ENCODE data around the gene TMCC3. TPM values are rescaled to one million over a fixed set of nuclear protein-coding genes. Genes with fewer than 3 reads are reported as not detected.
"Not testable (repeated sequence)": the region's sequence is repeated elsewhere in the genome, so short reads cannot be mapped to it uniquely, and the experiment has no call there.

TMCC3 gene
- total RNA-seq, 1 donor from 2014 or later: 3.5 TPM

GRCh38 chr12:94595152-94595551, 55.2 kb downstream of the TMCC3 start:
- Histone ChIP-seq H3K79me2 (ENCODE audit: insufficient read depth, low read length) (no peaks in the 10 kb centered on the region), H3K27ac (ENCODE audit: low read depth, low read length) (no peak overlapping the region), H3K9ac (ENCODE audit: low read length) (no peak overlapping the region), H3K9me3 (ENCODE audit: insufficient read depth, low read depth, low read length) (no peaks in the 10 kb centered on the region), H4K20me1 (ENCODE audit: insufficient read depth, low read length) (no peaks in the 10 kb centered on the region), H3K4me2 (ENCODE audit: low read length) (no peak overlapping the region), H2AFZ (ENCODE audit: low read depth, low read length) (no peak overlapping the region), H3K36me3 (ENCODE audit: insufficient read depth, low read length) (no peaks in the 10 kb centered on the region), H3K27me3 (ENCODE audit: insufficient read depth, low read length) (peaks cover 6% of the 10 kb centered on the region), H3K4me1 (ENCODE audit: insufficient read depth, low read length) (no peaks in the 10 kb centered on the region), H3K4me3 (ENCODE audit: insufficient read depth, low read depth, low read length) (no peak overlapping the region)
- Mint-ChIP-seq H3K9me3 (ENCODE audit: unreplicated experiment) (no peaks in the 10 kb centered on the region), H3K4me1 (ENCODE audit: low read depth, unreplicated experiment) (no peaks in the 10 kb centered on the region), H3K27ac (ENCODE audit: unreplicated experiment) (no peak overlapping the region), H3K27me3 (ENCODE audit: low read depth, unreplicated experiment) (no peaks in the 10 kb centered on the region), H3K36me3 (ENCODE audit: low read depth, unreplicated experiment) (no peaks in the 10 kb centered on the region), H3K4me3 (ENCODE audit: unreplicated experiment) (no peak overlapping the region)
- DNase-seq (ENCODE audit: low read depth): peak; percentile 42
- TF ChIP-seq EZH2 (IDR thresholded peaks at IDR 0.05; ENCODE audit: insufficient read depth, low read length) (no peak), CTCF (IDR thresholded peaks at IDR 0.05; ENCODE audit: insufficient read depth, low read depth, low read length) (no peak)
- FAIRE-seq: no peak

GRCh38 chr12:94594443-94594825, 55.9 kb downstream of the TMCC3 start:
- Histone ChIP-seq H3K79me2 (ENCODE audit: insufficient read depth, low read length) (no peaks in the 10 kb centered on the region), H3K27ac (ENCODE audit: low read depth, low read length) (no peak overlapping the region), H2AFZ (ENCODE audit: low read depth, low read length) (no peak overlapping the region), H3K4me1 (ENCODE audit: insufficient read depth, low read length) (no peaks in the 10 kb centered on the region), H3K27me3 (ENCODE audit: insufficient read depth, low read length) (peaks cover 6% of the 10 kb centered on the region), H3K36me3 (ENCODE audit: insufficient read depth, low read length) (no peaks in the 10 kb centered on the region), H3K9me3 (ENCODE audit: insufficient read depth, low read depth, low read length) (no peaks in the 10 kb centered on the region), H3K9ac (ENCODE audit: low read length) (no peak overlapping the region), H4K20me1 (ENCODE audit: insufficient read depth, low read length) (no peaks in the 10 kb centered on the region), H3K4me3 (ENCODE audit: insufficient read depth, low read depth, low read length) (no peak overlapping the region), H3K4me2 (ENCODE audit: low read length) (no peak overlapping the region)
- H3K27me3 Mint-ChIP-seq (ENCODE audit: low read depth, unreplicated experiment): no peaks in the 10 kb centered on the region
- H3K4me3 Mint-ChIP-seq (ENCODE audit: unreplicated experiment): no peak overlapping the region
- no peak overlapping the region for H3K27ac Mint-ChIP-seq (ENCODE audit: unreplicated experiment)
- DNase-seq (ENCODE audit: low read depth): no peak
- TF ChIP-seq EZH2 (IDR thresholded peaks at IDR 0.05; ENCODE audit: insufficient read depth, low read length): no peak
- no peak for TF ChIP-seq CTCF (IDR thresholded peaks at IDR 0.05; ENCODE audit: insufficient read depth, low read depth, low read length)
- no peaks in the 10 kb centered on the region for H3K36me3 Mint-ChIP-seq (ENCODE audit: low read depth, unreplicated experiment)
- no peaks in the 10 kb centered on the region for H3K4me1 Mint-ChIP-seq (ENCODE audit: low read depth, unreplicated experiment)
- H3K9me3 Mint-ChIP-seq (ENCODE audit: unreplicated experiment): no peaks in the 10 kb centered on the region
- FAIRE-seq: no peak

GRCh38 chr12:94593822-94594442, 56.4 kb downstream of the TMCC3 start:
- no peaks in the 10 kb centered on the region for H3K4me1 Mint-ChIP-seq (ENCODE audit: low read depth, unreplicated experiment)
- Histone ChIP-seq H3K4me3 (ENCODE audit: insufficient read depth, low read depth, low read length) (no peak overlapping the region), H3K27me3 (ENCODE audit: insufficient read depth, low read length) (peaks cover 5% of the 10 kb centered on the region), H3K79me2 (ENCODE audit: insufficient read depth, low read length) (no peaks in the 10 kb centered on the region), H2AFZ (ENCODE audit: low read depth, low read length) (no peak overlapping the region), H3K4me2 (ENCODE audit: low read length) (no peak overlapping the region), H3K9ac (ENCODE audit: low read length) (no peak overlapping the region), H3K9me3 (ENCODE audit: insufficient read depth, low read depth, low read length) (no peaks in the 10 kb centered on the region), H3K36me3 (ENCODE audit: insufficient read depth, low read length) (no peaks in the 10 kb centered on the region), H4K20me1 (ENCODE audit: insufficient read depth, low read length) (no peaks in the 10 kb centered on the region), H3K4me1 (ENCODE audit: insufficient read depth, low read length) (no peaks in the 10 kb centered on the region), H3K27ac (ENCODE audit: low read depth, low read length) (no peak overlapping the region)
- no peak for TF ChIP-seq EZH2 (IDR thresholded peaks at IDR 0.05; ENCODE audit: insufficient read depth, low read length)
- no peak for TF ChIP-seq CTCF (IDR thresholded peaks at IDR 0.05; ENCODE audit: insufficient read depth, low read depth, low read length)
- no peak overlapping the region for H3K4me3 Mint-ChIP-seq (ENCODE audit: unreplicated experiment)
- no peaks in the 10 kb centered on the region for H3K36me3 Mint-ChIP-seq (ENCODE audit: low read depth, unreplicated experiment)
- H3K9me3 Mint-ChIP-seq (ENCODE audit: unreplicated experiment): no peaks in the 10 kb centered on the region
- FAIRE-seq (no peak), DNase-seq (ENCODE audit: low read depth) (no peak)
- H3K27me3 Mint-ChIP-seq (ENCODE audit: low read depth, unreplicated experiment): no peaks in the 10 kb centered on the region
- H3K27ac Mint-ChIP-seq (ENCODE audit: unreplicated experiment): peak overlapping the region; percentile 27

- not testable (repeated sequence) for H3K4me3 ChIP-seq (ENCODE audit: insufficient read depth, low read depth, low read length); H3K79me2 ChIP-seq (ENCODE audit: insufficient read depth, low read length); H4K20me1 ChIP-seq (ENCODE audit: insufficient read depth, low read length); H3K9me3 Mint-ChIP-seq (ENCODE audit: unreplicated experiment); FAIRE-seq; H3K9me3 ChIP-seq (ENCODE audit: insufficient read depth, low read depth, low read length); DNase-seq (ENCODE audit: low read depth); H3K9ac ChIP-seq (ENCODE audit: low read length); H3K27ac Mint-ChIP-seq (ENCODE audit: unreplicated experiment); H3K4me2 ChIP-seq (ENCODE audit: low read length); H2AFZ ChIP-seq (ENCODE audit: low read depth, low read length); H3K27me3 Mint-ChIP-seq (ENCODE audit: low read depth, unreplicated experiment); H3K4me3 Mint-ChIP-seq (ENCODE audit: unreplicated experiment); H3K4me1 Mint-ChIP-seq (ENCODE audit: low read depth, unreplicated experiment); H3K4me1 ChIP-seq (ENCODE audit: insufficient read depth, low read length); H3K27me3 ChIP-seq (ENCODE audit: insufficient read depth, low read length); H3K36me3 ChIP-seq (ENCODE audit: insufficient read depth, low read length); H3K36me3 Mint-ChIP-seq (ENCODE audit: low read depth, unreplicated experiment); H3K27ac ChIP-seq (ENCODE audit: low read depth, low read length)
Observed at GRCh38 chr12:94592723-94593122, 57.6 kb downstream of the TMCC3 start.

Measured in astrocyte (in vitro differentiated cells and primary cell).